ENCODE measurements around the gene TLX1. TPM values are rescaled to one million over a fixed set of nuclear protein-coding genes. Genes with fewer than 3 reads are reported as not detected.

The TLX1 gene
- total RNA-seq, 1 donor from 2014 or later: not detected

- DNase-seq (ENCODE audit: low read depth) (no peak), FAIRE-seq (no peak)
- no peaks in the 10 kb centered on the region for H3K36me3 ChIP-seq (ENCODE audit: control insufficient read depth, insufficient read depth, low read length)
- TF ChIP-seq CTCF (IDR thresholded peaks at IDR 0.05; ENCODE audit: insufficient read depth, low read length, severe bottlenecking): peak; percentile 3
- H3K27me3 ChIP-seq (ENCODE audit: control insufficient read depth, insufficient read depth, low read length): peaks cover 12% of the 10 kb centered on the region
- H3K4me3 ChIP-seq (ENCODE audit: low read depth, low read length): no peak overlapping the region
These were observed 31.6 kb downstream of the TLX1 start for GRCh38 chr10:101162677-101163076.

- H3K4me3 ChIP-seq (ENCODE audit: low read depth, low read length): no peak overlapping the region
- FAIRE-seq: no peak
- no peak for TF ChIP-seq CTCF (IDR thresholded peaks at IDR 0.05; ENCODE audit: insufficient read depth, low read length, severe bottlenecking)
- H3K36me3 ChIP-seq (ENCODE audit: control insufficient read depth, insufficient read depth, low read length): no peaks in the 10 kb centered on the region
- no peak for DNase-seq (ENCODE audit: low read depth)
- peaks cover 12% of the 10 kb centered on the region for H3K27me3 ChIP-seq (ENCODE audit: control insufficient read depth, insufficient read depth, low read length)
These were observed 32.9 kb downstream of the TLX1 start for GRCh38 chr10:101164020-101164419.

GRCh38 chr10:101165736-101166135 lies 34.6 kb downstream of the TLX1 start:
- FAIRE-seq: no peak
- TF ChIP-seq CTCF (IDR thresholded peaks at IDR 0.05; ENCODE audit: insufficient read depth, low read length, severe bottlenecking): no peak
- Histone ChIP-seq H3K27me3 (ENCODE audit: control insufficient read depth, insufficient read depth, low read length) (peaks cover 12% of the 10 kb centered on the region), H3K36me3 (ENCODE audit: control insufficient read depth, insufficient read depth, low read length) (no peaks in the 10 kb centered on the region), H3K4me3 (ENCODE audit: low read depth, low read length) (no peak overlapping the region)
- peak; percentile 38 for DNase-seq (ENCODE audit: low read depth)

- peaks cover 10% of the 10 kb centered on the region for H3K27me3 ChIP-seq (ENCODE audit: control insufficient read depth, insufficient read depth, low read length)
- FAIRE-seq (no peak), DNase-seq (ENCODE audit: low read depth) (no peak)
- no peak for TF ChIP-seq CTCF (IDR thresholded peaks at IDR 0.05; ENCODE audit: insufficient read depth, low read length, severe bottlenecking)
- no peaks in the 10 kb centered on the region for H3K36me3 ChIP-seq (ENCODE audit: control insufficient read depth, insufficient read depth, low read length)
- no peak overlapping the region for H3K4me3 ChIP-seq (ENCODE audit: low read depth, low read length)
These were observed 35.3 kb downstream of the TLX1 start for GRCh38 chr10:101166430-101166829.

GRCh38 chr10:101172741-101173140 lies 41.6 kb downstream of the TLX1 start:
- no peak for FAIRE-seq
- no peak for TF ChIP-seq CTCF (IDR thresholded peaks at IDR 0.05; ENCODE audit: insufficient read depth, low read length, severe bottlenecking)

GRCh38 chr10:101174319-101174718 lies 43.2 kb downstream of the TLX1 start:
- FAIRE-seq: no peak
- H3K27me3 ChIP-seq (ENCODE audit: control insufficient read depth, insufficient read depth, low read length): no peaks in the 10 kb centered on the region
- TF ChIP-seq CTCF (IDR thresholded peaks at IDR 0.05; ENCODE audit: insufficient read depth, low read length, severe bottlenecking): no peak

More at GRCh38 chr10:101172741-101173140, 41.6 kb downstream of the TLX1 start:
- no peak for DNase-seq (ENCODE audit: low read depth)
- H3K36me3 ChIP-seq (ENCODE audit: control insufficient read depth, insufficient read depth, low read length): no peaks in the 10 kb centered on the region
- no peaks in the 10 kb centered on the region for H3K27me3 ChIP-seq (ENCODE audit: control insufficient read depth, insufficient read depth, low read length)
- no peak overlapping the region for H3K4me3 ChIP-seq (ENCODE audit: low read depth, low read length)

More at GRCh38 chr10:101174319-101174718, 43.2 kb downstream of the TLX1 start:
- Histone ChIP-seq H3K36me3 (ENCODE audit: control insufficient read depth, insufficient read depth, low read length) (no peaks in the 10 kb centered on the region), H3K4me3 (ENCODE audit: low read depth, low read length) (no peak overlapping the region)
- DNase-seq (ENCODE audit: low read depth): no peak
